Caco-2 (cell line): ENCODE measurements around the gene S100G. TPM values are rescaled to one million over a fixed set of nuclear protein-coding genes. Genes with fewer than 3 reads are reported as not detected.

Source experiments
- BruUV-seq: library from RNA; stranded (reverse); fragments of 400-500 nt; replicated peaks from 2 replicates; lab custom pipeline; 2021; lab: Mats Ljungman, UMichigan
- CTCF ChIA-PET: fragments of 300-600 bp; sonication (Branson Sonifier 250); formaldehyde crosslinking; loops from one replicate; lab custom pipeline; 2022; ENCODE audit warnings: antibody characterized with exemption; lab: Charles Lee
- POLR2A ChIA-PET: fragments of 300-600 bp; sonication (Branson Sonifier 250); formaldehyde crosslinking; loops from one replicate; lab custom pipeline; 2022; ENCODE audit warnings: antibody characterized with exemption; lab: Charles Lee
- DNase-seq, 2 experiments: peaks; one replicate each; pipeline versions ENCODE4 v3.0.0 to v3.0.0-alpha.2; 2020 to 2022
- H3K27me3 ChIP-seq: replicated peaks from 2 replicates; pipeline ENCODE4 v1.6.0; 2011; ENCODE audit warnings: low read length; ENCODE audit not compliant: control insufficient read depth, insufficient read depth
- H3K36me3 ChIP-seq: 2 replicates; pipeline ENCODE4 v1.5.1; 2011; ENCODE audit warnings: low read length; ENCODE audit not compliant: control insufficient read depth, insufficient read depth
- H3K4me1 ChIP-seq: fragments of 250-450 bp; sonication (Bioruptor Pico); 2 replicates; pipeline ENCODE4 v1.5.1; 2020; ENCODE audit warnings: mild to moderate bottlenecking
- H3K4me3 ChIP-seq: 2 replicates; pipeline ENCODE4 v1.5.1; 2011; ENCODE audit warnings: low read depth, mild to moderate bottlenecking, control low read depth, low read length
- H3K9me3 ChIP-seq: fragments of 250-450 bp; sonication (Bioruptor Pico); 2 replicates; pipeline ENCODE4 v1.5.1; 2020; ENCODE audit warnings: mild to moderate bottlenecking, moderate library complexity
- H3K27ac Mint-ChIP-seq: one replicate; pipeline ENCODE4 v1.8.0; 2022; ENCODE audit warnings: mixed read lengths; ENCODE audit not compliant: unreplicated experiment
- H3K27me3 Mint-ChIP-seq: one replicate; pipeline ENCODE4 v1.8.0; 2022; ENCODE audit warnings: mixed read lengths; ENCODE audit not compliant: insufficient read depth, unreplicated experiment
- H3K36me3 Mint-ChIP-seq: one replicate; pipeline ENCODE4 v1.8.0; 2022; ENCODE audit warnings: mild to moderate bottlenecking, mixed read lengths; ENCODE audit not compliant: insufficient read depth, unreplicated experiment
- H3K4me1 Mint-ChIP-seq: one replicate; pipeline ENCODE4 v1.8.0; 2022; ENCODE audit warnings: low read depth, mixed read lengths; ENCODE audit not compliant: unreplicated experiment
- H3K4me3 Mint-ChIP-seq: one replicate; pipeline ENCODE4 v1.8.0; 2022; ENCODE audit warnings: mild to moderate bottlenecking, moderate library complexity, mixed read lengths; ENCODE audit not compliant: unreplicated experiment
- H3K9me3 Mint-ChIP-seq: one replicate; pipeline ENCODE4 v1.8.0; 2022; ENCODE audit warnings: mixed read lengths; ENCODE audit not compliant: unreplicated experiment
- CTCF ChIP-seq, 2 experiments: fragments of 200-600 bp in 1 of 2; IDR thresholded peaks; 1 replicate in 1 of 2; 2 replicates in 1 of 2; pipeline versions ENCODE4 v1.5.1 to v1.8.0; 2011 to 2022; ENCODE audit warnings: antibody characterized with exemption in 1 of 2, control low read depth in 1 of 2, inconsistent platforms in 1 of 2, low read depth in 1 of 2, low read length in 1 of 2, mild to moderate bottlenecking in 1 of 2, moderate library complexity in 1 of 2; ENCODE audit not compliant: insufficient read depth in 1 of 2, severe bottlenecking in 1 of 2, unreplicated experiment in 1 of 2
- intact Hi-C: fragments of 100-400 bp; cut with micrococcal nuclease; formaldehyde crosslinking; loops from one replicate; pipeline ENCODE4 v1.10.0; 2022; ENCODE audit not compliant: unreplicated experiment
- total RNA-seq: library from RNA; stranded (reverse); gene quantifications from 2 replicates; pipeline ENCODE4 v1.2.3, GENCODE V29; 2022

S100G gene
- total RNA-seq, 1 experiment from 2014 or later: not detected

DNA sequence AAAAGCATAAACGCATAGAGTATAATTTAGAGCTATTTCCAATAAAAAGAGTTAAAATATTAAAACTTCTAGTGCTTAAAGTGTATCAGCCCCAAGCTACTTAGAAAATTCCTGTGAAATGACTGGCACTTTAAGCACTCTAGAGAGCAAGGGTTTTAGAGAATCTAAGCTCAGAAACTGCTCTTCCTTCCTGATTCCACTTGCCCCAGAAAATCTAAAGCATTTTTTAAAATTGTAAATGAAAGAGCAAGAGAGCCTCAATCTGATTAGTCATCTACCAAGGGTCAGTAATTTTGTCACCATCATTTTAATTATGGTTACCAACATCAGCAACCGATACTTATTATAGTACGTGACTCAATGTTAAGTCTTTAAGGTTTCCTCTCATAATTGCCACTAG lies 37.6 kb downstream of the S100G start:
- intact Hi-C loops: no loop called here
- H3K4me1 Mint-ChIP-seq: no peaks in the 10 kb centered on the region
- H3K9me3 Mint-ChIP-seq: no peaks in the 10 kb centered on the region
- TF ChIP-seq CTCF (IDR thresholded peaks at IDR 0.05; ENCODE audit: insufficient read depth in 1 of 2, low read depth in 1 of 2, low read length in 1 of 2, severe bottlenecking in 1 of 2, unreplicated experiment in 1 of 2): no peak
- H3K4me3 ChIP-seq: no peak overlapping the region
- H3K36me3 Mint-ChIP-seq: peaks cover 13% of the 10 kb centered on the region
- ChIA-PET CTCF (no interaction called here), POLR2A (no interaction called here)
- no peaks in the 10 kb centered on the region for H3K27me3 Mint-ChIP-seq
- no peaks in the 10 kb centered on the region for H3K4me1 ChIP-seq
- H3K36me3 ChIP-seq: no peaks in the 10 kb centered on the region; the same call in 1 of the 2 replicates
- no peaks in the 10 kb centered on the region for H3K27me3 ChIP-seq
- no peak overlapping the region for H3K4me3 Mint-ChIP-seq
- no TSS peak for BruUV-seq
- H3K27ac Mint-ChIP-seq: no peak overlapping the region
- no peak for DNase-seq
- no peaks in the 10 kb centered on the region for H3K9me3 ChIP-seq

DNA sequence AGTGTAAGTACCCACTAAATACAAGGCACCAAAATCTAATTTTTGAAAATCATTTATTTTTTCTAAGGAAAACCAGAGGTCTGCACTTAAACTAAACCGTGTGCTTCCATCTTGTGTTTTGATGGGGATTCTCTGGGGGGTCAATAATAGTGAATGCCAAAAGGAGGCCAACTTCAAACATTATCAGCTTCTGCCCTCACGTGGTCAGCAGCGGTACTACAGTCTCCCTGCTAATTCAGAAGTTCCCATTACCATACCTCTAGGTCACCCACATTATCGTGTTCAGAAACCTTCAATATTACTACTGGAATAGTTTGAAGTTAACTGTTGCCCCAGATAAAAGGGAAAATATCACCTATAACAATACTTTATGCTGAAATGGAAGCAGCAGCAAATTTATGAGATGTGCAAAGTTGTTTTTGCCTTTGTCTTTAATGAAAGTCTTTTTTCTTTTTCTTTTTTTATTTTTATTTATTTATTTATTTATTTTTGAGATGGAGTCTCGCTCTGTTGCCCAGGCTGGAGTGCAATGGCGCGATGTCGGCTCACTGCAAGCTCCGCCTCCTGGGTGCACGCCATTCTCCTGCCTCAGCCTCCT lies 45.2 kb downstream of the S100G start:
- ChIA-PET CTCF (no interaction called here), POLR2A (no interaction called here)
- no TSS peak for BruUV-seq
- Histone ChIP-seq H3K9me3 (no peaks in the 10 kb centered on the region), H3K27me3 (no peaks in the 10 kb centered on the region), H3K4me1 (no peaks in the 10 kb centered on the region), H3K4me3 (no peak overlapping the region), H3K36me3 (no peaks in the 10 kb centered on the region; the same call in 1 of the 2 replicates)
- Mint-ChIP-seq H3K4me1 (no peaks in the 10 kb centered on the region), H3K27ac (no peak overlapping the region), H3K4me3 (no peak overlapping the region), H3K9me3 (no peaks in the 10 kb centered on the region), H3K27me3 (no peaks in the 10 kb centered on the region), H3K36me3 (peaks cover 32% of the 10 kb centered on the region)
- peak; percentile 45 to 57 for DNase-seq
- intact Hi-C loops: loop anchor here (10.0 kb wide), 1 partner anchor 570 kb away; the partner anchor contains the start of gene GRPR
- TF ChIP-seq CTCF (IDR thresholded peaks at IDR 0.05; ENCODE audit: insufficient read depth in 1 of 2, low read depth in 1 of 2, low read length in 1 of 2, severe bottlenecking in 1 of 2, unreplicated experiment in 1 of 2): peak; percentile 64 to 66

GRCh38 chrX:16696956-16697355 lies 47.0 kb downstream of the S100G start:
- Mint-ChIP-seq H3K9me3 (no peaks in the 10 kb centered on the region), H3K4me3 (no peak overlapping the region), H3K27ac (no peak overlapping the region), H3K4me1 (no peaks in the 10 kb centered on the region), H3K36me3 (peaks cover 31% of the 10 kb centered on the region), H3K27me3 (no peaks in the 10 kb centered on the region)
- CTCF ChIA-PET: no interaction called here
- no peak for TF ChIP-seq CTCF (IDR thresholded peaks at IDR 0.05; ENCODE audit: insufficient read depth in 1 of 2, low read depth in 1 of 2, low read length in 1 of 2, severe bottlenecking in 1 of 2, unreplicated experiment in 1 of 2)
- POLR2A ChIA-PET: no interaction called here
- no peaks in the 10 kb centered on the region for H3K4me1 ChIP-seq
- DNase-seq: no peak
- no peaks in the 10 kb centered on the region; the same call in 1 of the 2 replicates for H3K36me3 ChIP-seq
- H3K9me3 ChIP-seq: no peaks in the 10 kb centered on the region
- intact Hi-C loops: loop anchor here (10.0 kb wide), 1 partner anchor 572 kb away; the partner anchor contains the start of gene GRPR
- H3K27me3 ChIP-seq: no peaks in the 10 kb centered on the region
- no TSS peak for BruUV-seq
- no peak overlapping the region for H3K4me3 ChIP-seq
